ENCODE measurements around the gene AARSD1. TPM values are rescaled to one million over a fixed set of nuclear protein-coding genes. Genes with fewer than 3 reads are reported as not detected.
"Not testable (repeated sequence)": the region's sequence is repeated elsewhere in the genome, so short reads cannot be mapped to it uniquely, and the experiment has no call there.

AARSD1 gene
- total RNA-seq, 1 donor from 2014 or later, result 24.7 TPM

DNA sequence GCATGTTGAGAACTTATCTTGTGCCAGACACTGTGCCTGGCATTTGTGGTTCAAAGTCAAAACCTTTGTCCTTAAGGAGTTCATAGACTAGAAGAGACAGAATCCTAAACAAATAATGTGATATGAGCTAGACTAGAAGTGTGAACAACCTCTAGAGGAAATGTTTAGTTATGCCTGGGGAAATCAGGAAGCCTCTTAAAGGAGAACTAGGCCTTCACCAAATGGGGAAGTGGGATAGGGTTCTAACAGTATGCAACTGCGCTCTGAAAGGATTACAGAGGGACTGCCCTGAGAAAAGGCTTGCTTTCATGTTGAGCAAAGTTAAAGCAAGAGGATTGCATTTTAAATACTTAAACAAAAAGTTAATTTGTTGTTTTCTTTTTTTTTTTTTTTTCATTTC, 21.0 kb upstream of the AARSD1 start:
- TF ChIP-seq, protein P1, sequence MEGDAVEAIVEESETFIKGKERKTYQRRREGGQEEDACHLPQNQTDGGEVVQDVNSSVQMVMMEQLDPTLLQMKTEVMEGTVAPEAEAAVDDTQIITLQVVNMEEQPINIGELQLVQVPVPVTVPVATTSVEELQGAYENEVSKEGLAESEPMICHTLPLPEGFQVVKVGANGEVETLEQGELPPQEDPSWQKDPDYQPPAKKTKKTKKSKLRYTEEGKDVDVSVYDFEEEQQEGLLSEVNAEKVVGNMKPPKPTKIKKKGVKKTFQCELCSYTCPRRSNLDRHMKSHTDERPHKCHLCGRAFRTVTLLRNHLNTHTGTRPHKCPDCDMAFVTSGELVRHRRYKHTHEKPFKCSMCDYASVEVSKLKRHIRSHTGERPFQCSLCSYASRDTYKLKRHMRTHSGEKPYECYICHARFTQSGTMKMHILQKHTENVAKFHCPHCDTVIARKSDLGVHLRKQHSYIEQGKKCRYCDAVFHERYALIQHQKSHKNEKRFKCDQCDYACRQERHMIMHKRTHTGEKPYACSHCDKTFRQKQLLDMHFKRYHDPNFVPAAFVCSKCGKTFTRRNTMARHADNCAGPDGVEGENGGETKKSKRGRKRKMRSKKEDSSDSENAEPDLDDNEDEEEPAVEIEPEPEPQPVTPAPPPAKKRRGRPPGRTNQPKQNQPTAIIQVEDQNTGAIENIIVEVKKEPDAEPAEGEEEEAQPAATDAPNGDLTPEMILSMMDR (IDR thresholded peaks at IDR 0.05; ENCODE audit: insufficient read depth, low read length, severe bottlenecking), result no peak
- no peak overlapping the region for H3K4me3 ChIP-seq (ENCODE audit: low read depth, low read length)
- no peak for DNase-seq (ENCODE audit: low read depth)
- H3K27me3 ChIP-seq (ENCODE audit: control insufficient read depth, insufficient read depth, low read length), result no peaks in the 10 kb centered on the region
- H3K36me3 ChIP-seq (ENCODE audit: control insufficient read depth, insufficient read depth, low read length), result peaks cover 5% of the 10 kb centered on the region
- FAIRE-seq, result no peak

DNA sequence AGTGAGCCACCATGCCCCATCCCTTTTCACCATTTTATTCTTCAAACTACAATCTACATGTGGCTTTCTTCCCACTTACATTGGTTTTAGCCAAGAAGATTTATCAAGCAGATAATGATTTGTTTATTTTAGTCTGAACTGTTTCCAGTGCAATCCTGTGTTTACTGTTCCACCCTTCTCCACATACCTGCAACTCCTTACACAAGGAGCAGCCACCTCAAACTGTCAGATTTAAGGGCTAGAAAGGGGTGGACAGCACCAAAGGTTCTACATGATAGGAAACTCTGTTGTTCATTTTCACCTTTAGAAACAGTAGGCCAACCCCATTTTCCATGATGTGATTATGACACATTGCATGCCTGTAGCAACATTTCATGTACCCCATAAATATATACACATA, 18.0 kb upstream of the AARSD1 start:
- TF ChIP-seq, protein P1 (IDR thresholded peaks at IDR 0.05; ENCODE audit: insufficient read depth, low read length, severe bottlenecking), result no peak
- DNase-seq (ENCODE audit: low read depth), result no peak
- H3K27me3 ChIP-seq (ENCODE audit: control insufficient read depth, insufficient read depth, low read length), result no peaks in the 10 kb centered on the region
- FAIRE-seq, result no peak
- no peak overlapping the region for H3K4me3 ChIP-seq (ENCODE audit: low read depth, low read length)
- peaks cover 4% of the 10 kb centered on the region for H3K36me3 ChIP-seq (ENCODE audit: control insufficient read depth, insufficient read depth, low read length)

DNA sequence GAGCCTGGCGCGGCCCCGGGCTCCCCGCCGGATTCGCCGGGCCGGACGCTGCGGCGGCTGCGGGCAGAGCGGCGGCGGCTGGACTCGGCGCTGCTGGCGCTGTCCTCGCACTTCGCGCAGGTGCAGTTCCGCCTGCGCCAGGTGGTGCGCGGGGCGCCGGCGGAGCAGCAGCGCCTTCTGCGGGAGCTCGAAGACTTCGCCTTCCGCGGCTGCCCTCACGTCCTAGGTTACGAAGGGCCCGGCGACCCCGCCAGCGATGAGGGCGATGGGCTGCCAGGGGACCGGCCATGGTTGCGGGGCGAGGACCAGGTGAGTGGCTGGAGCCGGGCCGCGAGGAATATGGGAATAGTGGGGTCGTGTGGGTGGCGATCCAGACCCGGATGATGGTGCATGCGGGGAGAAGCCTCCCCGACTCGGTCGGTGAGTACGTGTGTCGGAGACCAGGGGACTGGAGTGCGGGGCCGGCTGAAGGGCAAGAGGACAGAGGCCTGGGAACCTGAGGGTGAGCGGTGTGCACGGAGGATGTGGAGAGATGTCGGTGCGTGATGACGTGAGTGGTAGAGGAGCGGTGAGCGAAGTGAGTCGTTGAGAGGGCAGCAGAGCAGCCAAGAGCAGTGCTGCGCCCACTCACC, 16.6 kb upstream of the AARSD1 start:
- peak; percentile 62 for DNase-seq (ENCODE audit: low read depth)

DNA sequence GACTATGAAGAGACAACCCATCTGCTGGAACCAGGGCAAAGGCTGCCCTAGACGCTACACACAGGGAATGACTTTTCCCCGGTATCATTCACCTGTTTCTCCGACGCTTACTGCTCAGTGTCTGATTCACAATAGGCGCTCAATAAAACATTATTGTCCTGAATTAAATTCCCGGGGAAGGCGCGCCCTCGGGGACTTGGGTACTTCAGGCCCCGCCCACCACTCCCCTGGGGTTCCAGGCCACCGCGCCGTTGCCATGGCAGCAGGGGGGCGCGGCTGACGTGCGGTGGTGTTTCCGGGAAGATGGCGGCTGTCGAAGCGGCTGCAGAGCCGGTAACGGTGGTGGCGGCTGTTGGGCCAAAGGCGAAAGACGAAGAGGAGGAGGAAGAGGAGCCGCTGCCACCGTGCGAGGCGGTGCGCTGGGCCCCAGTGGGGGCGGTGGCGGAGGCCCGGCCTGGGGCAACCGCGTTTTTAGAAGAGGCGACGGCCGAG, 16.1 kb upstream of the AARSD1 start, which contains the start of gene RUNDC1:
RUNDC1 (plus strand) TSS at position 292 of the 492 bp plus-strand sequence; CDS start at position 304, 12 bp downstream.
- Histone ChIP-seq H3K4me3 (ENCODE audit: low read depth, low read length) (peak within 1 kb of the TSS; percentile 70), H3K36me3 (ENCODE audit: control insufficient read depth, insufficient read depth, low read length) (peaks cover 1% of the 10 kb centered on the region), H3K27me3 (ENCODE audit: control insufficient read depth, insufficient read depth, low read length) (no peaks in the 10 kb centered on the region)
- TF ChIP-seq, protein P1 (IDR thresholded peaks at IDR 0.05; ENCODE audit: insufficient read depth, low read length, severe bottlenecking), result no peak
- peak; percentile 63 for DNase-seq (ENCODE audit: low read depth)
- no peak for FAIRE-seq

More for the DNA sequence above, 16.6 kb upstream of the AARSD1 start:
- Histone ChIP-seq H3K27me3 (ENCODE audit: control insufficient read depth, insufficient read depth, low read length) (no peaks in the 10 kb centered on the region), H3K4me3 (ENCODE audit: low read depth, low read length) (peak overlapping the region; percentile 70), H3K36me3 (ENCODE audit: control insufficient read depth, insufficient read depth, low read length) (peaks cover 1% of the 10 kb centered on the region)
- no peak for FAIRE-seq
- TF ChIP-seq, protein P1 (IDR thresholded peaks at IDR 0.05; ENCODE audit: insufficient read depth, low read length, severe bottlenecking), result peak; percentile 42

DNA sequence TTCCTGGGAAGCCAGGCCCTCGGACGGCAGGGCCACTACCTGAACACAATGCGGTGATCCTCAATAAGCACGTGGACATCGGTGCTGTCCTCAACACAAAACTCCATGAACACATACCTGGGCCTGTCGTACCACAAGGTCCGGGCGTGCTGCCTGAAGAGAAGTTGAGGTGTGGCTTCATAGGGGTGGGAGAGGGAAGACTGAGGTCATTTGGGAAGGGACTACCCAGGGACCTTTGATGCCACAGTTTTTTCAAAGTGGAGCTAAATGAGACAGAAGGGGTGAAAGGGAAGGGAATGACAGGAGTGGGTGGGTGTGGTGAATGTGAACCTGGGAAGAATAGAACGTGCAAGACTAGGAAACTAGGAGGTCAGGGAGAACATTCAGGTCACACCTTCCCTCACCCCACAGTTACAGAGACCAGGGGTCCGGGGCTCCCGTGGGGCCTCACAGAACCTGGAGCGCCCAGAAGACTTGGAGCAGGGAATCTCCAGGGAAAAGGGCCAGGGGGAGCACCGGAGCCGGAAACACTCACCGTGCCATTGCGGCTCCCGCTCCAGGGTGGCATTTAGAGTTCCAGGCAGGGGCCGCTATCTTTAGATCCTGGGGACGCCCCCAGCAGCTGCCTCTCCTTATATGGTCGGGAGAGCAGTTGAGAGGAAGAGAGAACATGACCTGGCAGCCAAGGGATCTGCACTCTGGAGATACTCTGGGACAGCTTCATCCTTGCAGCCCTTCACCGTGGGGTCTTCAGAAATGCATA, 15.4 kb upstream of the AARSD1 start, which contains the start of gene PTGES3L:
PTGES3L (minus strand) TSS at position 570 of the 763 bp plus-strand sequence; CDS start at position 543, 27 bp downstream.
- no peak for FAIRE-seq
- no peak for DNase-seq (ENCODE audit: low read depth)
- H3K36me3 ChIP-seq (ENCODE audit: control insufficient read depth, insufficient read depth, low read length), result peaks cover 1% of the 10 kb centered on the region
- H3K27me3 ChIP-seq (ENCODE audit: control insufficient read depth, insufficient read depth, low read length), result no peaks in the 10 kb centered on the region
- TF ChIP-seq, protein P1 (IDR thresholded peaks at IDR 0.05; ENCODE audit: insufficient read depth, low read length, severe bottlenecking), result no peak
- H3K4me3 ChIP-seq (ENCODE audit: low read depth, low read length), result peak within 1 kb of the TSS; percentile 70

DNA sequence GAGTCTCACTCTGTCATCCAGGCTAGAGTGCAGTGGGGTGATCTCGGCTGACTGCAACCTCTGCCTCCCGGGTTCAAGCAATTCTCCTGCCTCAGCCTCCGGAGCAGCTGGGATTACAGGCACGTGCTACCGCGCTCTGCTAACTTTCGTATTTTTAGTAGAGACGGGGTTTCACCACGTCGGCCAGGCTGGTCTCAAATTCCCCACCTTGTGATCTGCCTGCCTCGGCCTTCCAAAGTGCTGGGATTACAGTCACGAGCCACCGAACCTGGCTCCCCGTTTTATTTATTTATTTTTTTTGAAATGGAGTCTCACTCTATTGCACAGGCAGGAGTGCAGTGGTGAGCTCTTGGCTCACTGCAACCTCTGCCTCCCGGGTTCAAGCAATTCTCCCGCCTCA, 11.4 kb upstream of the AARSD1 start:
- not testable (repeated sequence) for H3K4me3 ChIP-seq (ENCODE audit: low read depth, low read length); DNase-seq (ENCODE audit: low read depth); FAIRE-seq; H3K27me3 ChIP-seq (ENCODE audit: control insufficient read depth, insufficient read depth, low read length); H3K36me3 ChIP-seq (ENCODE audit: control insufficient read depth, insufficient read depth, low read length)
